K562 (cell line): Measurements from ENCODE around the gene TENT4B. TPM values are rescaled to one million over a fixed set of nuclear protein-coding genes. Genes with fewer than 3 reads are reported as not detected.

ENCODE experiments used
- ATAC-seq: fragments of 200-7000 bp; cut with Tn5 transposase; 3 replicates; pipeline ENCODE4 v1.9.1; 2020; ENCODE audit warnings: moderate library complexity
- BruUV-seq: library from RNA; stranded (reverse); fragments of 400-500 nt; replicated peaks from 2 replicates; lab custom pipeline; 2021; lab: Mats Ljungman, UMichigan
- CTCF ChIA-PET: fragments of 300-600 bp; formaldehyde crosslinking; extraction: SDS; loops from one replicate; lab custom pipeline; 2021; ENCODE audit warnings: low intra/inter-chr PET ratio; lab: Yijun Ruan, JAX
- POLR2A ChIA-PET: fragments of 300-600, 350-650 bp; sonication (Branson Sonifier 250); formaldehyde crosslinking; extraction: SDS; loops from one replicate; lab custom pipeline; 2021; ENCODE audit warnings: antibody characterized with exemption, inconsistent platforms; lab: Yijun Ruan, JAX
- DNase-seq, 4 experiments: peaks; one replicate each; pipeline versions ENCODE4 v3.0.0 to v3.0.0-alpha.2; 2011 to 2018; ENCODE audit warnings: low spot score in 3 of 4, mixed read lengths in 3 of 4; ENCODE audit errors: extremely low read depth in 1 of 4
- FAIRE-seq: peaks from 2 replicates; lab custom pipeline; 2011; peaks lifted over from hg19 to GRCh38; lab: Jason Lieb, UNC
- H2AFZ ChIP-seq: 2 replicates; pipeline ENCODE4 v1.6.0; 2011; ENCODE audit warnings: low read depth, low read length, control low read depth, inconsistent platforms
- H3K27ac ChIP-seq: fragments of 200-600 bp; 3 replicates; pipeline ENCODE4 v1.8.0; 2011; ENCODE audit warnings: low read depth, mild to moderate bottlenecking, control low read depth, inconsistent platforms, low read length, moderate library complexity, mixed read lengths; ENCODE audit errors: extremely low read depth
- H3K27me3 ChIP-seq, 2 experiments: fragments of 300-600 bp in 1 of 2; 2 replicates in 1 of 2; 3 replicates in 1 of 2; pipeline versions ENCODE4 v1.6.0 to v1.8.0; 2011; ENCODE audit warnings: inconsistent platforms in 2 of 2, low read length in 2 of 2, mild to moderate bottlenecking in 1 of 2, mixed read lengths in 1 of 2, moderate library complexity in 1 of 2; ENCODE audit not compliant: control insufficient read depth in 2 of 2, insufficient read depth in 2 of 2
- H3K36me3 ChIP-seq: fragments of 300-600 bp; 3 replicates; pipeline ENCODE4 v1.8.0; 2011; ENCODE audit warnings: mild to moderate bottlenecking, low read length, inconsistent platforms; ENCODE audit not compliant: control insufficient read depth, insufficient read depth
- H3K4me1 ChIP-seq, 2 experiments: fragments of 200-600 bp in 1 of 2; replicated peaks in 1 of 2; 2 replicates in 1 of 2; 3 replicates in 1 of 2; pipeline versions ENCODE4 v1.5.1 to v1.8.0; 2011; ENCODE audit warnings: inconsistent platforms in 2 of 2, low read length in 2 of 2, mild to moderate bottlenecking in 1 of 2, mixed read lengths in 1 of 2, moderate library complexity in 1 of 2; ENCODE audit not compliant: control insufficient read depth in 2 of 2, insufficient read depth in 2 of 2
- H3K4me2 ChIP-seq: 2 replicates; pipeline ENCODE4 v1.6.1; 2011; ENCODE audit warnings: low read length, control low read depth, inconsistent platforms, mixed read lengths; ENCODE audit not compliant: insufficient read depth
- H3K4me3 ChIP-seq: fragments of 200-600 bp; sonication (generic), shearing (Covaris generic); 2 replicates; pipeline ENCODE4 v1.5.1; 2016; ENCODE audit warnings: control low read depth, inconsistent platforms
- H3K79me2 ChIP-seq: fragments of 200-600 bp; 3 replicates; pipeline ENCODE4 v1.8.0; 2011; ENCODE audit warnings: low read length, inconsistent platforms; ENCODE audit not compliant: control insufficient read depth, insufficient read depth
- H3K9ac ChIP-seq, 2 experiments: 2 replicates each; pipeline versions ENCODE4 v1.6.0 to v1.6.1; 2011; ENCODE audit warnings: low read depth in 2 of 2, low read length in 2 of 2, control low read depth in 1 of 2, inconsistent platforms in 1 of 2, mild to moderate bottlenecking in 1 of 2, mixed read lengths in 1 of 2; ENCODE audit not compliant: insufficient read depth in 1 of 2
- H3K9me1 ChIP-seq: one replicate; pipeline ENCODE4 v1.6.0; 2011; ENCODE audit warnings: inconsistent platforms, mild to moderate bottlenecking, low read length, moderate library complexity; ENCODE audit not compliant: control insufficient read depth, insufficient read depth
- H3K9me3 ChIP-seq: replicated peaks from 2 replicates; pipeline ENCODE4 v1.5.1; 2011; ENCODE audit warnings: low read depth, low read length, inconsistent platforms; ENCODE audit not compliant: control insufficient read depth, insufficient read depth
- H4K20me1 ChIP-seq: replicated peaks from 2 replicates; pipeline ENCODE4 v1.6.1; 2011; ENCODE audit warnings: low read length, inconsistent platforms, mixed read lengths; ENCODE audit not compliant: control insufficient read depth, insufficient read depth
- BCOR ChIP-seq: fragments of 450-650 bp; IDR thresholded peaks from 2 replicates; pipeline ENCODE4 v1.6.1; 2016
- FOXK2 ChIP-seq, 2 experiments: fragments of 450-650 bp; IDR thresholded peaks in 1 of 2; conservative IDR thresholded peaks in 1 of 2; 2 replicates each; pipeline ENCODE4 v1.6.1; 2016; ENCODE audit warnings: low read depth in 2 of 2, mild to moderate bottlenecking in 1 of 2
- HDAC8 ChIP-seq: fragments of 450-650 bp; IDR thresholded peaks from 2 replicates; pipeline ENCODE4 v1.6.1; 2016; ENCODE audit warnings: mild to moderate bottlenecking, missing genetic modification characterization, moderate library complexity, missing compliant biosample characterization
- PHB2 ChIP-seq: fragments of 450-650 bp; IDR thresholded peaks from 2 replicates; pipeline ENCODE4 v1.6.1; 2017; ENCODE audit warnings: low read depth
- PHF21A ChIP-seq: fragments of 450-650 bp; IDR thresholded peaks from 2 replicates; pipeline ENCODE4 v1.6.1; 2017; ENCODE audit warnings: low read depth, borderline replicate concordance
- POLR2AphosphoS5 ChIP-seq: IDR thresholded peaks from 2 replicates; pipeline ENCODE4 v1.6.1; 2011; ENCODE audit warnings: mild to moderate bottlenecking, low read depth, low read length, moderate library complexity; ENCODE audit not compliant: control insufficient read depth, insufficient read depth
- RB1 ChIP-seq: fragments of 450-650 bp; IDR thresholded peaks from 2 replicates; pipeline ENCODE4 v1.6.1; 2017; ENCODE audit warnings: low read depth, mild to moderate bottlenecking
- RBM25 ChIP-seq: fragments of 200-400 bp; formaldehyde crosslinking; IDR thresholded peaks from 2 replicates; pipeline ENCODE4 v1.6.1; 2018; ENCODE audit warnings: low read length, low read depth, moderate library complexity; ENCODE audit not compliant: severe bottlenecking
- TFAP4 ChIP-seq: sonication (generic); formaldehyde crosslinking; IDR thresholded peaks from 2 replicates; pipeline ENCODE4 v1.8.0; 2022; ENCODE audit warnings: missing genetic modification reagents, mild to moderate bottlenecking, moderate library complexity, borderline replicate concordance
- WGBS: fragments of 100-300 bp; shearing (Covaris generic); methylation state at CpG from one replicate; pipeline ENCODE4 v1.1.6; 2016; ENCODE audit warnings: low coverage, mixed read lengths; ENCODE audit not compliant: insufficient coverage; ENCODE audit errors: missing lambda C conversion rate; 5-methylcytosine and 5-hydroxymethylcytosine counted together
- in situ Hi-C: fragments of 300-500 bp; cut with MboI; formaldehyde crosslinking; loops from 4 replicates; pipeline ENCODE4 v1.15.0; 2018; ENCODE audit warnings: inconsistent platforms, mixed read lengths
- intact Hi-C: fragments of 100-400 bp; cut with micrococcal nuclease; formaldehyde crosslinking; loops from 2 replicates; pipeline ENCODE4 v1.14.2; 2022
- polyA plus RNA-seq, 8 experiments: library from polyadenylated mRNA; depleted of rRNA in 4 of 8; stranded (reverse) in 5 of 8; unstranded in 3 of 8; fragments of >200 nt; fragmentation: Nextera tagmentation in 2 of 8; fragmentation: Illumina TruSeq in 1 of 8; extraction: Ambion mirVana in 2 of 8; extraction: Trizol in 1 of 8; gene quantifications; 2 replicates each; pipeline versions ENCODE4 v1.2.1 to v1.2.3, GENCODE V29; 2011 to 2014; ENCODE audit warnings: inconsistent platforms in 1 of 8, missing spikeins in 1 of 8
- total RNA-seq, 7 experiments: library from RNA; depleted of rRNA in 6 of 7; stranded (reverse); fragments of >200 nt in 6 of 7; fragmentation: Illumina TruSeq in 2 of 7; extraction: Trizol in 2 of 7; gene quantifications; 2 replicates each; pipeline versions ENCODE4 v1.2.1 to v1.2.3, GENCODE V29; 2011 to 2021; ENCODE audit warnings: low replicate concordance in 1 of 7
- TF ChIP-seq, protein P1 (sequence below), 2 experiments: fragments of 250-450 bp in 1 of 2; fragments of 450-650 bp in 1 of 2; sonication (Bioruptor Pico) in 1 of 2; IDR thresholded peaks; 2 replicates each; pipeline versions ENCODE4 v1.6.1 to v1.8.0; 2016 to 2021; ENCODE audit warnings: mild to moderate bottlenecking in 2 of 2, moderate library complexity in 2 of 2, missing compliant biosample characterization in 1 of 2, missing genetic modification characterization in 1 of 2
- TF ChIP-seq, protein P2 (sequence below): sonication (generic); formaldehyde crosslinking; IDR thresholded peaks from 2 replicates; pipeline ENCODE4 v1.8.0; 2022; ENCODE audit warnings: mild to moderate bottlenecking, missing genetic modification reagents

The TENT4B gene
- total and polyA plus RNA-seq, 9 of the 15 experiments (the other 6 are each of a cell fraction or from before 2014, with no cell fraction given): 5.2 to 8.4 (median 7.0) TPM

DNA sequence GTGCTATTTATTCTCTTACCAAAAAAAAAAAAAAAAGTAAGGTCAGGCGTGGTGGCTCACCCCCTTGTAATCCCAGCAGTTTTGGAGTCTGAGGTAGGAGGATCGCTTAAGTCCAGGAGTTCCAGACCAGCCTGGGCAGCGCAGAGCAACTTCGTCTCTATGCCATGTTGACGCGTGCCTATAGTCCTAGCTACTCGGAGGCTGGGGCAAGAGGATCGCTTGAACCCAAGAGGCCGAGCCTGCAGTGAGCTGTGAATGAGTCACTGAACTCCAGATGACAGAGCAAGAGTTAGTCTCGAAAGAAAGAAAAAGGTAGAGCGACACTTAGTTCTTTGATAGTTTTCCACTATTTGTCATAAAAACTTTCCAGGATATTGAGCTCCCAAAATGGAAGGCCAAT lies 1.4 kb upstream of the TENT4B start:
- H3K4me2 ChIP-seq: peak overlapping the region; percentile 90
- no peaks in the 10 kb centered on the region for H3K36me3 ChIP-seq
- WGBS: 81% methylated on average over 9 of the region's 11 CpGs
- no peaks in the 10 kb centered on the region for H3K9me3 ChIP-seq
- H2AFZ ChIP-seq: peak overlapping the region; percentile 94
- ChIA-PET CTCF (no interaction called here), POLR2A (interaction anchor here (0.7 to 1.0 kb wide), 3 partner anchors 10 to 33 kb away, joined by 3 read pairs; no protein-coding TSS in a partner anchor)
- peak overlapping the region; percentile 98 for H3K27ac ChIP-seq
- peaks cover 22 to 24% of the 10 kb centered on the region in 2 experiments; a peak in 4 of 5 replicates for H3K4me1 ChIP-seq
- TF ChIP-seq RB1: no peak
- no peak for TF ChIP-seq POLR2AphosphoS5
- no peak for TF ChIP-seq PHF21A
- 0 out of 2 replicates have a peak, but pooled peaks have one; percentile 19 for TF ChIP-seq BCOR
- peak; percentile 17 for TF ChIP-seq RBM25
- in situ Hi-C loops (no loop called here), intact Hi-C loops (no loop called here)
- H3K9me1 ChIP-seq: no peaks in the 10 kb centered on the region
- DNase-seq: peak in 1 of 4 experiments; percentile 19
- H4K20me1 ChIP-seq: peaks cover 18% of the 10 kb centered on the region
- H3K4me3 ChIP-seq: no peak overlapping the region
- H3K27me3 ChIP-seq: no peaks in the 10 kb centered on the region
- no TSS peak for BruUV-seq
- FAIRE-seq: peak; percentile 26
- H3K9ac ChIP-seq: peak overlapping the region in 1 of 2 experiments; percentile 88; a peak in 2 of 4 replicates
- ATAC-seq: no peak
- H3K79me2 ChIP-seq: peaks cover 32% of the 10 kb centered on the region

- peaks cover 17 to 24% of the 10 kb centered on the region in 2 experiments; a peak in 4 of 5 replicates for H3K4me1 ChIP-seq
- ATAC-seq (peak; percentile 65), FAIRE-seq (no peak), DNase-seq (peak in 1 of 4 experiments; percentile 65)
- H2AFZ ChIP-seq: peak overlapping the region; percentile 94
- peak overlapping the region; percentile 88 to 95 for H3K9ac ChIP-seq
- BruUV-seq: TSS peak; percentile 90
- ChIA-PET POLR2A (interaction anchor here (0.6 to 1.0 kb wide), 4 partner anchors 9 to 461 kb away, joined by 3 to 4 read pairs (median 3); no protein-coding TSS in a partner anchor), CTCF (no interaction called here)
- in situ Hi-C loops (no loop called here), intact Hi-C loops (no loop called here)
- WGBS: 0% methylated on average over 23 of the region's 24 CpGs
- peak overlapping the region; percentile 90 for H3K4me2 ChIP-seq
- peaks cover 38% of the 10 kb centered on the region for H3K79me2 ChIP-seq
- peaks cover 18% of the 10 kb centered on the region for H4K20me1 ChIP-seq
- peak overlapping the region; percentile 98 for H3K27ac ChIP-seq
- H3K9me1 ChIP-seq: no peaks in the 10 kb centered on the region
- H3K9me3 ChIP-seq: no peaks in the 10 kb centered on the region
- peak overlapping the region; percentile 76 for H3K4me3 ChIP-seq
- no peaks in the 10 kb centered on the region for H3K36me3 ChIP-seq
- no peaks in the 10 kb centered on the region for H3K27me3 ChIP-seq
- TF ChIP-seq PHB2 (no peak), HDAC8 (tag) (peak; percentile 12; the same call in 1 of the 2 replicates), FOXK2 (conservative IDR thresholded peaks at IDR 0.05 in 1 of 2, IDR thresholded peaks at IDR 0.05 in 1 of 2; ENCODE audit: low read depth in 2 of 2) (no peak), TFAP4 (CRISPR knock-in tag) (no peak)
- TF ChIP-seq, protein P1, sequence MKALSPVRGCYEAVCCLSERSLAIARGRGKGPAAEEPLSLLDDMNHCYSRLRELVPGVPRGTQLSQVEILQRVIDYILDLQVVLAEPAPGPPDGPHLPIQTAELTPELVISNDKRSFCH (CRISPR knock-in tag; IDR thresholded peaks at IDR 0.05): no peak
- TF ChIP-seq, protein P1 (tag; IDR thresholded peaks at IDR 0.05): peak; percentile 48; the same call in 1 of the 2 replicates
- TF ChIP-seq, protein P2, sequence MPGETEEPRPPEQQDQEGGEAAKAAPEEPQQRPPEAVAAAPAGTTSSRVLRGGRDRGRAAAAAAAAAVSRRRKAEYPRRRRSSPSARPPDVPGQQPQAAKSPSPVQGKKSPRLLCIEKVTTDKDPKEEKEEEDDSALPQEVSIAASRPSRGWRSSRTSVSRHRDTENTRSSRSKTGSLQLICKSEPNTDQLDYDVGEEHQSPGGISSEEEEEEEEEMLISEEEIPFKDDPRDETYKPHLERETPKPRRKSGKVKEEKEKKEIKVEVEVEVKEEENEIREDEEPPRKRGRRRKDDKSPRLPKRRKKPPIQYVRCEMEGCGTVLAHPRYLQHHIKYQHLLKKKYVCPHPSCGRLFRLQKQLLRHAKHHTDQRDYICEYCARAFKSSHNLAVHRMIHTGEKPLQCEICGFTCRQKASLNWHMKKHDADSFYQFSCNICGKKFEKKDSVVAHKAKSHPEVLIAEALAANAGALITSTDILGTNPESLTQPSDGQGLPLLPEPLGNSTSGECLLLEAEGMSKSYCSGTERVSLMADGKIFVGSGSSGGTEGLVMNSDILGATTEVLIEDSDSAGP (CRISPR knock-in tag): no peak
Observed at GRCh38 chr16:50152351-50152806, 727 bp upstream of the TENT4B start.
